ENCODE measurements around the gene PIK3R3.

PIK3R3 gene

DNA sequence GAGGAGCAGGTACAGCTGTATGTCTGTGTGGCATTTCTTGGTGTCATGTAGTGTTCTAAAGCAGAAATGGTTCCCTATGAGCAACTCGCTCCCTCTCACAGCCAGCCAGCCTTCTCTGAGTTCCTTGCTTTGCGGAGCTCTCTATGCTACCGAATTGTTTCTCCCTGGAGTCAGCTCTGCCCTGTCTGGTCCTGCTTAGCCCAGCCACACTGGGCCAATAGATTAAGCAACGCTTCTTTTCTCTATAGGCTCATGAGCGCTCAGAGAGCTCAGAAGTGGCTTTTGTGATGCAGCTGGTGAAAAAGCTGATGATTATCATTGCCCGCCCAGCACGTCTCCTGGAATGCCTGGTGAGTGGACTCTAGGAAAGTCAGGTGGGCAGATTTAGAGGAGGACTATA is 113.1 kb downstream of the PIK3R3 start:
- WGBS (ENCODE audit: insufficient coverage) = 96% methylated on average over 5 of the region's 7 CpGs
- CTCF ChIA-PET = no interaction called here
- H3K9me3 ChIP-seq (ENCODE audit: control extremely low read depth in 1 of 5, control insufficient read depth in 4 of 5, insufficient read depth in 2 of 5, low read depth in 1 of 5, low read length in 4 of 5) = no peaks in the 10 kb centered on the region
- H3K4me1 ChIP-seq (ENCODE audit: control extremely low read depth in 1 of 4, control insufficient read depth in 4 of 4, insufficient read depth in 4 of 4, low read length in 3 of 4) = no peaks in the 10 kb centered on the region
- no peak overlapping the region for H3K27ac ChIP-seq (ENCODE audit: insufficient read depth in 1 of 2, low read depth in 1 of 2, low read length in 2 of 2, poor library complexity in 1 of 2, severe bottlenecking in 2 of 2)
- peaks cover 21 to 31% (median 28%) of the 10 kb centered on the region in 4 experiments for H3K36me3 ChIP-seq (ENCODE audit: control insufficient read depth in 4 of 4, insufficient read depth in 4 of 4, low read length in 3 of 4)
- H3K27me3 ChIP-seq (replicated peaks in 2 of 5; ENCODE audit: control insufficient read depth in 4 of 5, insufficient read depth in 5 of 5, low read length in 4 of 5) = no peaks in the 10 kb centered on the region
- no peak for DNase-seq
- POLR2A ChIA-PET = no interaction called here
- H3K4me3 ChIP-seq (ENCODE audit: control insufficient read depth in 1 of 7, extremely low read depth in 1 of 7, insufficient read depth in 4 of 7, low read depth in 2 of 7, low read length in 6 of 7) = no peak overlapping the region

DNA sequence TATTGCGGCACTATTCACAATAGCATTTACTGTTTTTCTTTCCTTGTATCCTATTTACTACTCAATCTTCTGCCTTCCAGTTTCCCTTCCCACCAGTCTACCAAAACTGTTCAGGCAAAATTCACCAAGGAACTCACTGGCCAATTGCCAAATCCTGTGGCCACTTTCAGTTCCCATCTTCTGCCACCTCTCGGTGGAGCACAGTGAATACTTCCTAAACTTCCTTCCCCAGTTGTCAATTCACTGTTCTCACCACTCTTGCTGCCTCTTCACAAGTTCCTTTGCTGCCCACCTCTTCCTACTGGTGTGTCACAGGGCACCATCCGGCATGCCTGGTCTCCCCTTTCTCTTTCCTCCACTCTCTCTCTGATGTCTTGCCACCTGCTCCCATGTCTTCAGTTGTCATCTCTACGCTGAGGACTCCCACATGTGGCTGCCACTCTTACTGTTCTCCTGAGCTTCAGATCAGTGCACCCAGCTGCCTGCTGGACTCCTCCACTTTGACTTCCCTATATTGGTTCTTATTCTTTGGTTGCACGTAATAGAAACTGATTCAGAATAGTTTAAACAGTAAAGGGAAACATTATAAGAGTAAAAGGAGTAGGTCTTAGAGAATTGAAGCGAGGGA is 114.4 kb downstream of the PIK3R3 start:
- Histone ChIP-seq H3K27me3 (replicated peaks in 2 of 5; ENCODE audit: control insufficient read depth in 4 of 5, insufficient read depth in 5 of 5, low read length in 4 of 5) (no peaks in the 10 kb centered on the region), H3K4me3 (ENCODE audit: control insufficient read depth in 1 of 7, extremely low read depth in 1 of 7, insufficient read depth in 4 of 7, low read depth in 2 of 7, low read length in 6 of 7) (no peak overlapping the region), H3K36me3 (ENCODE audit: control insufficient read depth in 4 of 4, insufficient read depth in 4 of 4, low read length in 3 of 4) (peaks cover 9 to 17% (median 14%) of the 10 kb centered on the region in 4 experiments), H3K27ac (ENCODE audit: insufficient read depth in 1 of 2, low read depth in 1 of 2, low read length in 2 of 2, poor library complexity in 1 of 2, severe bottlenecking in 2 of 2) (no peak overlapping the region), H3K4me1 (ENCODE audit: control extremely low read depth in 1 of 4, control insufficient read depth in 4 of 4, insufficient read depth in 4 of 4, low read length in 3 of 4) (no peaks in the 10 kb centered on the region), H3K9me3 (ENCODE audit: control extremely low read depth in 1 of 5, control insufficient read depth in 4 of 5, insufficient read depth in 2 of 5, low read depth in 1 of 5, low read length in 4 of 5) (no peaks in the 10 kb centered on the region)
- POLR2A ChIA-PET = no interaction called here
- CTCF ChIA-PET = no interaction called here
- no peak for DNase-seq
- WGBS (ENCODE audit: insufficient coverage) = 83% methylated on average over 5 of the region's 6 CpGs

DNA sequence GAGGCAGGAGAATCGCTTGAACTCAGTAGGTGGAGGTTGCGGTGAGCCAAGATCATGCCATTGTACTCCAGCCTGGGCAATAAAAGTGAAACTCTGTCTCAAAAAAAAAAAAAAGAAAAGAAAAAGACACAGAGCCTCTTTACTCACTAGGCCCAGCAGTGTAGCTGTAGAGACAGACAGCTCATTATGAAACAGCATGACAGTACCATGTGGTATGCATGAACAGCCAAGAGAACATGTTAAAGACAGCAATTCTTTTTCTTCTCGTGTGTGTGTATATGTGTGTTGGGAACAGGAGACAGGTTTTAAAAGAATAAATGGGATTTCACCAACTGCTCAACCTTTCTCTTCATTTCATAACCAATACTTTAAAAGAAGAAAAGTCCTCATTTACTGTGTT is 118.8 kb downstream of the PIK3R3 start:
- ChIA-PET POLR2A (no interaction called here), CTCF (no interaction called here)
- no peak overlapping the region for H3K4me3 ChIP-seq (ENCODE audit: control insufficient read depth in 1 of 7, extremely low read depth in 1 of 7, insufficient read depth in 4 of 7, low read depth in 2 of 7, low read length in 6 of 7)
- no peak overlapping the region for H3K27ac ChIP-seq (ENCODE audit: insufficient read depth in 1 of 2, low read depth in 1 of 2, low read length in 2 of 2, poor library complexity in 1 of 2, severe bottlenecking in 2 of 2)
- 100% methylated on average over 2 of the region's 3 CpGs for WGBS (ENCODE audit: insufficient coverage)
- no peaks in the 10 kb centered on the region for H3K9me3 ChIP-seq (ENCODE audit: control extremely low read depth in 1 of 5, control insufficient read depth in 4 of 5, insufficient read depth in 2 of 5, low read depth in 1 of 5, low read length in 4 of 5)
- H3K27me3 ChIP-seq (replicated peaks in 2 of 5; ENCODE audit: control insufficient read depth in 4 of 5, insufficient read depth in 5 of 5, low read length in 4 of 5) = no peaks in the 10 kb centered on the region
- DNase-seq = no peak
- H3K36me3 ChIP-seq (ENCODE audit: control insufficient read depth in 4 of 4, insufficient read depth in 4 of 4, low read length in 3 of 4) = peaks cover 8 to 21% (median 16%) of the 10 kb centered on the region in 4 experiments
- H3K4me1 ChIP-seq (ENCODE audit: control extremely low read depth in 1 of 4, control insufficient read depth in 4 of 4, insufficient read depth in 4 of 4, low read length in 3 of 4) = no peaks in the 10 kb centered on the region

DNA sequence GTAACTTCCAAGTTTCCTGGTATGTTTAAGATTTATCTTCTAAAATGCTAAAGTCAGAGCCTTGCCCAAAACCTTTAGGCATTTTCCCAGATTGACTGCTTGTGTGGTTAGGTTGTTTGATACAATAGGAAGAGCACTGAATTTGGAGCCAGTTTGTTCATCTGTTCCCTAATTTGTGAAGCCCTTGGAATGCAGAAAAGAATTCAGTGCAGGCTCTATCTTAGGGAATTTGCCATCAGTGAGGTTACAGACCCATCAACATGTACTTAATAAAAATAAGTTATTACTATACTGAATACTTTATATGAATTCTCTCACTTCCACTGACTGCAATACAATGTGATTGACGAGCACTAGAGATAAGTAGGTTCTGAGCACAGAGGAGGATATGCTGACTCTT is 120.2 kb downstream of the PIK3R3 start:
- Histone ChIP-seq H3K27ac (ENCODE audit: insufficient read depth in 1 of 2, low read depth in 1 of 2, low read length in 2 of 2, poor library complexity in 1 of 2, severe bottlenecking in 2 of 2) (no peak overlapping the region), H3K4me3 (ENCODE audit: control insufficient read depth in 1 of 7, extremely low read depth in 1 of 7, insufficient read depth in 4 of 7, low read depth in 2 of 7, low read length in 6 of 7) (no peak overlapping the region), H3K27me3 (replicated peaks in 2 of 5; ENCODE audit: control insufficient read depth in 4 of 5, insufficient read depth in 5 of 5, low read length in 4 of 5) (no peaks in the 10 kb centered on the region), H3K4me1 (ENCODE audit: control extremely low read depth in 1 of 4, control insufficient read depth in 4 of 4, insufficient read depth in 4 of 4, low read length in 3 of 4) (no peaks in the 10 kb centered on the region), H3K36me3 (ENCODE audit: control insufficient read depth in 4 of 4, insufficient read depth in 4 of 4, low read length in 3 of 4) (peaks cover 12 to 33% (median 26%) of the 10 kb centered on the region in 4 experiments), H3K9me3 (ENCODE audit: control extremely low read depth in 1 of 5, control insufficient read depth in 4 of 5, insufficient read depth in 2 of 5, low read depth in 1 of 5, low read length in 4 of 5) (no peaks in the 10 kb centered on the region)
- ChIA-PET POLR2A (no interaction called here), CTCF (interaction anchor here (0.9 to 1.2 kb wide), 2 partner anchors 24 to 211 kb away, joined by 3 read pairs; no protein-coding TSS in a partner anchor)
- WGBS (ENCODE audit: insufficient coverage) = 83% methylated on average over 1 of the region's 1 CpG
- DNase-seq = no peak

DNA sequence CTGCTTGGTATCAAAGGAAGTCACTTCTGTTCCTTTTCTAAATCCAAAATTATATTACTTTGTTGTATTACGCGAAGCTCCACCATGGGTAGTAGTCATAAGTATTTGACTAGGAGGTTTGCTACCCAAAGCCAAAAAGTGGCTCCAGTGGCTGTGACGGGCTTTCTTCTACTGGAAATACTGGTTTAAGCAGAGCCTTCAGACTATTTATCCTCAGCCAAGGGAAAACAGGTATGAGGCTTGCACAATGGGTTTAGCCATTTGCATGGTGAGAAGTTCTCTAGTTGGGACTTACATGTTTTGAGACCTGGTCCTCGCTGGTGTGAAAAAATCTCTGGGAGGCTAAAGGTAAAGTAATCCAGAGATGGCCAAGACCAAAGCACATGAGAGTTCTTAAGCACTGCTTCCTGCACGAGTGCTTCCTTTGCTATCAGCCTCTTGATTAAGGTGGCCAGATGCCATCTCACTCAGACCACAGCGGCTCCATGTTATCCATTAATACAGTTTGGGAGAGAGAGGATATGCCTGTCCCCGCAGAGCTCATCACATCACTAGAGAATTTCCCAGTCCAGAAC is 121.2 kb downstream of the PIK3R3 start:
- WGBS (ENCODE audit: insufficient coverage) = 97% methylated on average over 5 of the region's 7 CpGs
- ChIA-PET POLR2A (no interaction called here), CTCF (interaction anchor here (1.1 kb wide), 1 partner anchor 13 kb away, joined by 3 read pairs; no protein-coding TSS in a partner anchor)

DNA sequence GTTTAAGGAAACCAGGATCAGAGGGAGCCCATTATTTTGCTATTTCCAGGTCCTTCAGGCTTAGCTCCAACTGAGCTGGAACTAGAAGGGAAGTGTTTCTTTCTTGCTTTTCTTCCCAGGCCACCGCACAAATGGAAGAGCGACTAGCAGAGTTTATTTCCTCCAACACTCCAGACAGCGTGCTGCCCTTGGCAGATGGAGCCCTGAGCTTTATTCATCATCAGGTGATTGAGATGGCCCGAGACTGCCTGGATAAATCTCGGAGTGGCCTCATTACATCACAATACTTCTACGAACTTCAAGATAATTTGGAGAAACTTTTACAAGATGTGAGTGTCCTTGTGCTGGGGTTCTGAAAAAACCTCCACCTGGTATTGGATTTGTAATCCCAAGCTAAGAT is 121.8 kb downstream of the PIK3R3 start:
- no peaks in the 10 kb centered on the region for H3K4me1 ChIP-seq (ENCODE audit: control extremely low read depth in 1 of 4, control insufficient read depth in 4 of 4, insufficient read depth in 4 of 4, low read length in 3 of 4)
- 96% methylated on average over 3 of the region's 6 CpGs for WGBS (ENCODE audit: insufficient coverage)
- CTCF ChIA-PET = interaction anchor here (1.1 kb wide), 1 partner anchor 14 kb away, joined by 3 read pairs; no protein-coding TSS in a partner anchor
- DNase-seq = no peak
- H3K27me3 ChIP-seq (replicated peaks in 2 of 5; ENCODE audit: control insufficient read depth in 4 of 5, insufficient read depth in 5 of 5, low read length in 4 of 5) = no peaks in the 10 kb centered on the region
- POLR2A ChIA-PET = no interaction called here
- H3K27ac ChIP-seq (ENCODE audit: insufficient read depth in 1 of 2, low read depth in 1 of 2, low read length in 2 of 2, poor library complexity in 1 of 2, severe bottlenecking in 2 of 2) = no peak overlapping the region
- no peak overlapping the region for H3K4me3 ChIP-seq (ENCODE audit: control insufficient read depth in 1 of 7, extremely low read depth in 1 of 7, insufficient read depth in 4 of 7, low read depth in 2 of 7, low read length in 6 of 7)
- no peaks in the 10 kb centered on the region for H3K9me3 ChIP-seq (ENCODE audit: control extremely low read depth in 1 of 5, control insufficient read depth in 4 of 5, insufficient read depth in 2 of 5, low read depth in 1 of 5, low read length in 4 of 5)
- H3K36me3 ChIP-seq (ENCODE audit: control insufficient read depth in 4 of 4, insufficient read depth in 4 of 4, low read length in 3 of 4) = peaks cover 16 to 45% (median 34%) of the 10 kb centered on the region in 4 experiments

More for the DNA sequence above, 121.2 kb downstream of the PIK3R3 start:
- no peaks in the 10 kb centered on the region for H3K4me1 ChIP-seq (ENCODE audit: control extremely low read depth in 1 of 4, control insufficient read depth in 4 of 4, insufficient read depth in 4 of 4, low read length in 3 of 4)
- H3K9me3 ChIP-seq (ENCODE audit: control extremely low read depth in 1 of 5, control insufficient read depth in 4 of 5, insufficient read depth in 2 of 5, low read depth in 1 of 5, low read length in 4 of 5) = no peaks in the 10 kb centered on the region
- no peak overlapping the region for H3K27ac ChIP-seq (ENCODE audit: insufficient read depth in 1 of 2, low read depth in 1 of 2, low read length in 2 of 2, poor library complexity in 1 of 2, severe bottlenecking in 2 of 2)
- H3K36me3 ChIP-seq (ENCODE audit: control insufficient read depth in 4 of 4, insufficient read depth in 4 of 4, low read length in 3 of 4) = peaks cover 14 to 40% (median 32%) of the 10 kb centered on the region in 4 experiments
- no peaks in the 10 kb centered on the region for H3K27me3 ChIP-seq (replicated peaks in 2 of 5; ENCODE audit: control insufficient read depth in 4 of 5, insufficient read depth in 5 of 5, low read length in 4 of 5)
- DNase-seq = no peak
- no peak overlapping the region for H3K4me3 ChIP-seq (ENCODE audit: control insufficient read depth in 1 of 7, extremely low read depth in 1 of 7, insufficient read depth in 4 of 7, low read depth in 2 of 7, low read length in 6 of 7)

DNA sequence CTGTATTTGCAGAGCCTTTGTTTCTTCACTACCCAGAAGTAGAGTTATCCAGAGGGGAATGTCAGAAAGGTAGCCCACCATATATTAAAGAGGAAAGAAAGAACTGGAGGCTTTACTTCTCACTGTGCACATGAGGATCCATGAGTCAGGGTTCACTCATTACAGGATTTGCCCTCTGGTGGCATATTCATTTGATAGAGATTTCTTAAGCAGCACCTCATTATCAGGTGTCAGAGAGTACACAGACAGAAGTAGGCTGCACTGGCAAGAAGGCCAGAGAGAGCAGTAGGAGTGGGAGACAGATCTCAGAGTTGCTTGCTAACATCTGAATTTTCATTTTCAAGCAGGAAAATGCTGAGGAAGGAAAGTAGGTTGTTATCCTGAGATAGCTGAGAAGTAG is 123.8 kb downstream of the PIK3R3 start:
- H3K4me1 ChIP-seq (ENCODE audit: control extremely low read depth in 1 of 4, control insufficient read depth in 4 of 4, insufficient read depth in 4 of 4, low read length in 3 of 4) = no peaks in the 10 kb centered on the region
- DNase-seq = no peak
- CTCF ChIA-PET = no interaction called here
- no peak overlapping the region for H3K27ac ChIP-seq (ENCODE audit: insufficient read depth in 1 of 2, low read depth in 1 of 2, low read length in 2 of 2, poor library complexity in 1 of 2, severe bottlenecking in 2 of 2)
- POLR2A ChIA-PET = no interaction called here
- H3K4me3 ChIP-seq (ENCODE audit: control insufficient read depth in 1 of 7, extremely low read depth in 1 of 7, insufficient read depth in 4 of 7, low read depth in 2 of 7, low read length in 6 of 7) = no peak overlapping the region
- peaks cover 16 to 51% (median 35%) of the 10 kb centered on the region in 4 experiments for H3K36me3 ChIP-seq (ENCODE audit: control insufficient read depth in 4 of 4, insufficient read depth in 4 of 4, low read length in 3 of 4)
- no peaks in the 10 kb centered on the region for H3K27me3 ChIP-seq (replicated peaks in 2 of 5; ENCODE audit: control insufficient read depth in 4 of 5, insufficient read depth in 5 of 5, low read length in 4 of 5)
- H3K9me3 ChIP-seq (ENCODE audit: control extremely low read depth in 1 of 5, control insufficient read depth in 4 of 5, insufficient read depth in 2 of 5, low read depth in 1 of 5, low read length in 4 of 5) = no peaks in the 10 kb centered on the region

Measured in common myeloid progenitor, CD34-positive (primary cell).